Fibroblast of villous mesenchyme (primary cell): ENCODE results near the gene OPHN1. TPM values are rescaled to one million over a fixed set of nuclear protein-coding genes. Genes with fewer than 3 reads are reported as not detected.
"Not testable (repeated sequence)": the region's sequence is repeated elsewhere in the genome, so short reads cannot be mapped to it uniquely, and the experiment has no call there.

Experiments used
- DNase-seq: peaks from one replicate; pipeline ENCODE4 v3.0.0-alpha.2; 2010; ENCODE audit warnings: low read depth
- H3K4me3 ChIP-seq: 2 replicates; pipeline ENCODE4 v1.5.1; 2011; ENCODE audit warnings: low read depth, mild to moderate bottlenecking, low read length
- total RNA-seq: library from RNA; depleted of rRNA; stranded (reverse); fragments of >200 nt; gene quantifications from 2 replicates; pipeline ENCODE4 v1.2.3, GENCODE V29; 2012
- TF ChIP-seq, protein P1 (sequence below): IDR thresholded peaks from 2 replicates; pipeline ENCODE4 v1.5.1; 2012; ENCODE audit warnings: low read depth, mild to moderate bottlenecking, low read length; ENCODE audit not compliant: insufficient read depth

OPHN1 gene
- total RNA-seq, 1 donor = 13.0 TPM

GRCh38 chrX:68403038-68403437 is 30.3 kb downstream of the OPHN1 start:
- TF ChIP-seq, protein P1, sequence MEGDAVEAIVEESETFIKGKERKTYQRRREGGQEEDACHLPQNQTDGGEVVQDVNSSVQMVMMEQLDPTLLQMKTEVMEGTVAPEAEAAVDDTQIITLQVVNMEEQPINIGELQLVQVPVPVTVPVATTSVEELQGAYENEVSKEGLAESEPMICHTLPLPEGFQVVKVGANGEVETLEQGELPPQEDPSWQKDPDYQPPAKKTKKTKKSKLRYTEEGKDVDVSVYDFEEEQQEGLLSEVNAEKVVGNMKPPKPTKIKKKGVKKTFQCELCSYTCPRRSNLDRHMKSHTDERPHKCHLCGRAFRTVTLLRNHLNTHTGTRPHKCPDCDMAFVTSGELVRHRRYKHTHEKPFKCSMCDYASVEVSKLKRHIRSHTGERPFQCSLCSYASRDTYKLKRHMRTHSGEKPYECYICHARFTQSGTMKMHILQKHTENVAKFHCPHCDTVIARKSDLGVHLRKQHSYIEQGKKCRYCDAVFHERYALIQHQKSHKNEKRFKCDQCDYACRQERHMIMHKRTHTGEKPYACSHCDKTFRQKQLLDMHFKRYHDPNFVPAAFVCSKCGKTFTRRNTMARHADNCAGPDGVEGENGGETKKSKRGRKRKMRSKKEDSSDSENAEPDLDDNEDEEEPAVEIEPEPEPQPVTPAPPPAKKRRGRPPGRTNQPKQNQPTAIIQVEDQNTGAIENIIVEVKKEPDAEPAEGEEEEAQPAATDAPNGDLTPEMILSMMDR = no peak
- no peak for DNase-seq
- no peak overlapping the region for H3K4me3 ChIP-seq

DNA sequence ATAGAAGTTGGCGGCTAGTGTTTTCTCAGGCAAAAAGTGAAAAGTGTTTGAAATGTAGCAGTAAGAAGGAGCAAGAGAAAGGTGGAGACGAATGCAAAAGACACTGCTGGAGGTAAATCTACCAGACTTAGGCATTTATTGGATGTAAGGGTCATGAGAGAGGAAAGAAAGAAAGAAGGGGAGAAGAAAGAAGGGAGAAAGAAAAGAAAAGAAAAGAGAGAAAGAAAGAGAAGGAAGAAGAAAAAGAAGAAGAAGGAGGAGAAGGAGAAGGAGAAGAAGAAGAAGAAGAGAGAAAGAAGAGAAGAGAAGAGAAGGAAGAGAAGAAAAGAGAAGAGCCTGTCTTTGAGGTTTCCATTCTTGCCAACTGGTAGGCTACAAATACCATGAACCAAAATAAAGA is 31.2 kb downstream of the OPHN1 start:
- TF ChIP-seq, protein P1 = no peak

GRCh38 chrX:68398291-68398690 is 35.0 kb downstream of the OPHN1 start:
- H3K4me3 ChIP-seq = no peak overlapping the region
- DNase-seq = no peak
- TF ChIP-seq, protein P1 = no peak

More for the DNA sequence above, 31.2 kb downstream of the OPHN1 start:
- H3K4me3 ChIP-seq = no peak overlapping the region
- no peak for DNase-seq

DNA sequence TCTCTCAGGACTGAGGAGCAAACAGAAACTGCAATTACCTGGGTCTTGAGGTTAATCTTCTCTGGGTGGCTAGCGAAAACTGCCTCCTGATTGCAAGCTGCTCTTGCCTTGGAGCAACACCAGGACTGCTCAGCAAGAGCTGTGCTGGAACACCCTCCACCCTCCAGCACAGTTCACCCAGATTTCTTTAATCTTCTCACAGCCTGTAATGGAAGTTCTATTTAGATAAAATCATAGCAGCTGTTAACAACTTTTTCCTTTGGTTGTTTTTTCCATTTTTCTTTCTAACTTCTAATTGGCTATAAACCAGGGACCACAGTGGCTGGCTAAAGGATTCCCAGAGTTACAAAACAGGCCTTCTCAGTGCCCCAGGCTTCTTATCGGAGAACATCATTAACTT is 36.3 kb downstream of the OPHN1 start:
- TF ChIP-seq, protein P1 = no peak
- H3K4me3 ChIP-seq = no peak overlapping the region
- peak; percentile 16 for DNase-seq

DNA sequence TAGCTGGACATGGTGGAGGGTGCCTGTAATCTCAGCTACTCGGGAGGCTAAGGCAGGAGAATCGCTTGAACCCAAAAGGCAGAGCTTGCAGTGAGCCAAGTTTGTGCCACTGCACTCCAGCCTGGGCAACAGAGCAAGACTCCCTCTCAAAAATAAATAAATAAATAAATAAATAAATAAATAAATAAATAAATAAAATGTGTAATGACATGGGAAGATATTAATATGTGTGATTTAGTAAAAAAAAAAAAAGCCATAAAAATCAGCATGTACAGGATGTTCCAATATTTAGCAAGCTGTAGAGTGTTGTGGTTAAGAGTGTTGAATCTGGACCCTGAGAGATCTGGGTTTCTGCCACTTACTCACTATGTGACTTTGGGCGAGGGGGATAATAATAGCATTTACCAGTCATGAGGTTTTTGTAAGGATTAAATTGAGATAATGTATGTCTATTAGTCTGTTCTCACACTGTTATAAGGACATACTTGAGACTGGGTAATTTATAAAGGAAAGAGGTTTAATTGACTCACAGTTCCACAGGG is 43.8 kb downstream of the OPHN1 start:
- H3K4me3 ChIP-seq, DNase-seq: not testable (repeated sequence)

DNA sequence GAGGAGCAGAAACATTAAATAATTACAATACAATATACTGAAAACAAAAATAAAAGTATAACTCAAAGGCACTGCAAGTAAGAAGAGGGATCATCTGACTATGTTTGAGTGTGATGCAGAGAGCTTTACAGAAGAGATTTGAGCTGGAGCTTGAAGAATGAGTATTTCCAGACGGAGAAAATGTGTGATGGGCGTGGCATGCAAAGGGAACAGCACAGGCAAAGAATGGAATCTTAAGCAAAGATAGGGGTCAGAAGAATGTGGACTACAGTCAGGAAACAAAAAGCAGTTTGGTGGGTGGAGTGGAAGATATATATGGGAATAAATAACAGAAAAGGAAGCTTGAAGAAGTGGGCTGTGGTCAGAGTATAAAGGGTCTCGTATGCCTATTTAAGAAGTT is 45.5 kb downstream of the OPHN1 start:
- DNase-seq = peak; percentile 5
- H3K4me3 ChIP-seq = no peak overlapping the region
- TF ChIP-seq, protein P1 = no peak

- TF ChIP-seq, protein P1 = no peak
- DNase-seq = no peak
- H3K4me3 ChIP-seq = no peak overlapping the region
Measured at GRCh38 chrX:68383540-68383939, 49.8 kb downstream of the OPHN1 start.

DNA sequence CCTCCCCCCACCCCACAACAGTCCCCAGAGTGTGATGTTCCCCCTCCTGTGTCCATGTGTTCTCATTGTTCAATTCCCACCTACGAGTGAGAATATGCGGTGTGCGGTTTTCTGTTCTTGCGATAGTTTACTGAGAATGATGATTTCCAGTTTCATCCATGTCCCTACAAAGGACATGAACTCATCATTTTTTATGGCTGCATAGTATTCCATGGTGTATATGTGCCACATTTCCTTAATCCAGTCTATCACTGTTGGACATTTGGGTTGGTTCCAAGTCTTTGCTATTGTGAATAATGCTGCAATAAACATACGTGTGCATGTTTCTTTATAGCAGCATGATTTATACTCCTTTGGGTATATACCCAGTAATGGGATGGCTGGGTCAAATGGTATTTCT is 55.7 kb downstream of the OPHN1 start:
- H3K4me3 ChIP-seq, DNase-seq: not testable (repeated sequence)
